Stimulated activated CD4-positive, alpha-beta T cell treated with anti-CD3 and anti-CD28 coated beads, Interleukin-12 subunit alpha, Interleukin-12 subunit beta, amount 100 ng/mL, for 24 hours (primary cell): ENCODE results near the gene PELI2.

Experiments used
- DNase-seq, 2 experiments: peaks; one replicate each; pipeline ENCODE4 v3.0.0-alpha.2; 2020; ENCODE audit warnings: low read depth in 2 of 2

Gene PELI2

GRCh38 chr14:56342494-56342942 is 224.3 kb downstream of the PELI2 start:
- DNase-seq: no peak

- no peak for DNase-seq
These were observed 231.7 kb downstream of the PELI2 start for GRCh38 chr14:56349960-56350359.
